HG03442 (cell line): ENCODE results near the gene PRORP.
"Not testable (repeated sequence)": the region's sequence is repeated elsewhere in the genome, so short reads cannot be mapped to it uniquely, and the experiment has no call there.

Experiments used
- ATAC-seq: cut with Tn5 transposase; IDR thresholded peaks from one replicate; pipeline ENCODE4 v1.9.1; 2021; ENCODE audit warnings: mild to moderate bottlenecking, moderate library complexity; ENCODE audit not compliant: unreplicated experiment

Gene PRORP

DNA sequence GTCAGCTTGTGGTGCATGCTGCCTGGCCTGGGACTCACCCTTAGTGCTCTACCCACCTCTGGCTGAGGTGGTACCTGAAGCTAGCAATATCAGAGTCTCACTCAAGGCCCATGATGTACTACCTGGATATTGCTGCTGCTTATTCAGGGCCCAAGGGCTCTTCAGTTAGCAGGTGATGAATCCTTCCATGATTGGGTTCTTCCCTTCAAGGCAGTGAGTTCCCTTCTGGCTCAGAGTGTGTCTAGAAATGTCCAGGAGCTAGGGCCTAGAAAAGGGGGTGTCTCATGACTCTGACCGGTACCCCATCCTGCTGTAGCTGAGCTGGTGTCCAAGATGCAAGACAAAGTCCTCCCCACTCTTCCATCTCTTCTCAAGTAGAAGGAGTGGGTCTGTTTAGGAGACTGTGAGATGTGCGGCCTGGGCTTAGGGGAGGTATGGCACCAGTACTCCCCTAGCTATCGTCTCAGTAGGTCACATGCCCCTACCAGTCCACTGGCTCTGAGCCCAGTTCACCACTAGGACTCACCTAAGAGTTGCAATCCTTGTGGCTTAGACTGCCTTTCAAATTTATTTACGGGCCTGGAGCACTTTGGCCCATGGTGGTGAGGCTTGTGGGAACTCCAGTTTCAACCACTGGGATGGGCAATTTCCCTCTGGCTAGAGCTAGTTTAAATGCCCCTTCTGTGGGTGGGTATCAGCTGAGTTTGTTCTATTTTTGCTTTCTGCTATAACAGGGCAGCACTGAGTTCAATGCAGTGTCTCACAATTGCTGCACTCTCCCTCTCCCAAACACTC, 12.2 kb downstream of the PRORP start:
- ATAC-seq, result no peak

GRCh38 chr14:35138585-35138984, 16.2 kb downstream of the PRORP start:
- no peak for ATAC-seq

DNA sequence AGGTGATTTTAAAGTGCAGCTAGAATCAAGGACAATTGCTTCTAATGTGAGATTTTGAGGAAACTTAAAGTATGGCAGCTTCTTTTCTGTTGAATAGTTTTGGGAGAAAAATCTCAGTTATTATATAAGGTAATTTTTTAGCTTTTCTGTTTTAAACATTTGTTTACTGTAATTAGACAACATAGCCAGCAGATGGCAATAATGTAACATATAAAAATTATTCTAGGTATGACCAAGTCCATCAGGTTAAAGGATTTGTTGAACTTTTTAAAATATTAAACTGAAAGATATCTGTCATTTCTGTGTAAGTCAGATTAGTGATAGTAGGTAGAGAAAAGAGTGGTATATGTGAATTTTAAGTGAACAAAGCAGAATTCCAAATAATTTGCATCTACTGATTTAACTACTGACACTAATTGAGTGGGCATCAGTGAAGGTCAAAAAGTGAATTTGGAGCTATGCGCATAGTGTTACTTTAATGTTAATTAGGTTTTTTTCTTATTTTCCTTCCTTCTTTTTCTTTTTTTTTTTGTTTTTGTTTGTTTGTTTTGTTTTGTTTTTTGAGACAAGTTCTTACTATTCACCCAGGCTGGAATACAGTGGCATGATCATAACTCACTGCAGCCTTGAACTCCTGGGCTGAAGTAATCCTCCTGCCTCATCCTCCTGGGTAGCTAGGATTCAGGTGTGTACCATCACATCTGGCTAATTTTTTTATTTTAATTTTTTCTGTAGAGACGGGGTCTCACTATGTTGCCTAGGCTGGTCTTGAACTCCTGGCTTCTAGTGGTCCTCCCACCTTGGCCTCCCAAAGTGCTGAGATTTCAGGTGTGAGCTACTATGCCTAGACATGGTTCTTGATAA, 18.6 kb downstream of the PRORP start:
- ATAC-seq, result no peak

- ATAC-seq, result no peak
These were observed 21.7 kb downstream of the PRORP start for GRCh38 chr14:35144029-35144428.

DNA sequence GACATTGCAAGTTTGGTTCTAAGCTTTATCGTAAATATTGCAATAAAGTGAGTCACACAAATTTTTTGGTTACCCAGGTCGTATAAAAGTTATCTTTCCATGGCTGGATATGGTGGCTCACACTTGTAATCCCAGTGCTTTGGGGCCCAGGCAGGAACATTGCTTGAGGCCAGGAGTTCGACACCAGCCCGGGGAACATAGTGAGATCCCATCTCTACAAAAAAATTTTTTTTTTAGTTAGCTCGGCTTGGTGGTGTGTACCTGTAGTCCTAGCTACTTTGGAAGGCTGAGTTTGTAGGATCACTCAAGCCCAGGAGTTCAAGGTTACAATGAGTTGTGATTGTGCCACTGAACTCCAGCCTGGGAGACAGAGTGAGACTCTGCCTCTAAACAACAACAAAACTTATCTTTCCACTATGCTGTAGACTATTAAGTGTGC, 24.4 kb downstream of the PRORP start:
- no peak for ATAC-seq

- no peak for ATAC-seq
These were observed 24.8 kb downstream of the PRORP start for GRCh38 chr14:35147186-35147585.

DNA sequence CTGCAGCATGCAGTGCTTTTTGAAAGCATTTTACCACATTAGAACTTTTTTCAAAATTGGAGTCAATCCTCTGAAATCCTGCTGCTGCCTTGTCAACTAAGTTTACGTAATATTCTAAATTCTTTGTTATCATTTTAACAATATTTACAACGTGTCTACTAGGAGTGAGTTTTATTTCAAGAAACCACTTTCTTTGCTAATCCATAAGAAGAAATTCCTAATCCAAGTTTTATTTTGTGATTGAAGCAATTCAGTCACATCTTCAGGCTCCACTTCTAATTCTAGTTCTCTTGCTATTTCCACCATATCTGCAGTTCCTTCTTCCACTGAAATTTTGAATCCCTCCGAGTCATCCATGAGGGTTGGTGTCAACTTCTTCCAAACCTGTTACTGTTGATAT, 25.4 kb downstream of the PRORP start:
- ATAC-seq, result no peak

- ATAC-seq, result no peak
These were observed 26.9 kb downstream of the PRORP start for GRCh38 chr14:35149239-35149638.

- ATAC-seq, result not testable (repeated sequence)
These were observed 30.2 kb downstream of the PRORP start for GRCh38 chr14:35152531-35152930.

GRCh38 chr14:35154016-35154415, 31.7 kb downstream of the PRORP start:
- ATAC-seq, result no peak

DNA sequence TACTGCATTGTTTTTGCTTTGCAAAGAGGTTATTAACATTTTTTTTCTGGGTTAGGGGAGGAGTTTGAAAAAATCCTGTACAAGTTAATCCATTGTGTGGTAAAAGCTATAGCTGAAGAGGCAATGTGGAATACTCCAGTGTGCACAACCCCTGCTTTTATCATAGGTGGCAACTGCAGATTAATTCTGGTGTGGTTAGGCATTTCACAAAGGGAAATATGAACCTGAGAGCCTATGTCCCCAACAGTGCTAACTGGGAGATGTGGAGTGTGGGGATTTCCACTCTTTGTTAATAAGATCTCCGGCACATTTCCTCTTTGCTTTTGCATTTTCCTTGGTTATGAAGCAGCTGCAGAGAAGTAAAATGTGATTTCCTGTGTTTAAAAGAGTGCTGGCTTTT, 33.6 kb downstream of the PRORP start:
- no peak for ATAC-seq

DNA sequence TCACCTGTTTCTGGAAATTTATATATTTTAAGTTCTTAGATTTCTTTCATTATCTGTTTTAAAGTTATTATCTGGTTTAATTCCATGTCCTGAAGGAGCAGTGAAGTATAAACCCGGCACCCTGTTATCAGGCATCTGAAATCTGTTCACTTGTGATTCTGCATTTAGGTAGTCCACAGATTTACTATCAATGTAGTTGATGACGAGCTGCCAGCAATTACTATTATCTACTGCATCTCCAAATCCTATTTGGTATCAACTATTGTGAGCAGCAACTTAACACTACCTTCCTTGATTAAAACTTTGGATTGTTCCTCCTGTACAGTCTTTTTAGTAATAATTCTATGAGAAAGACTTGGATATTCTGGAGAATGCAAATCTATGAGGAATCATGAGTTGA, 36.1 kb downstream of the PRORP start:
- ATAC-seq, result no peak

DNA sequence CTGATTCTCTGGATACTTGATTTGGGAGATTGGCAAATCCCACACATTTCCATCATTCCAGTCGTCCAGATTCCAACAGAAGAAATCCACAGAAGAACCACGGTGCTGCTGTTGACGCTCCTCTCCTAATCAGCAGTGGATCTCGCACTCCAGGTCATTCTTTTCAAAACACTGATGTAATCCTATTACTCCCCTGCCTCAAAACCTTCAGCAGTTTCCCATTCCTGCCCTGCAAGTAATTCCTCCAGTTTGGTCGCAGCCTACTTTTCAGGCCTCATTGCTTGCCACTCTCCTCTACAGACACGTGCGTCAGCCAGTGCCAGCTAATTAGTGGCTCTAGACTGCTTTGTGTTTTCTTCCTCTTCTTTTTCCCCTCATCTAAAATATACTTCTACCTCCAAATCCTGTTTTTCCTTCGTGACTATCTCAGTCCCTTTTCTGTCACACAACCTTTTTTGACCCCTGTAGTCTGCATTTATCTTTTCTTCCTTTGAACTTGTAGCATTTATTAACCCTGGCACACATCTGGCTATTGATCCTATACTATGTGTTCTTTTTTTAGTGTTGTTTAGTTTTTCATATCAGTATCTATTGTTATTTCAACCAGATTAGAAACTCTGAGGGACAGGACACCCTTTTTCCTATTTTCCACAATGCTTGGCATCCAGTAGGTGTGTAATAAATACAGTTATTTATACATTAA, 36.8 kb downstream of the PRORP start:
- ATAC-seq, result no peak

DNA sequence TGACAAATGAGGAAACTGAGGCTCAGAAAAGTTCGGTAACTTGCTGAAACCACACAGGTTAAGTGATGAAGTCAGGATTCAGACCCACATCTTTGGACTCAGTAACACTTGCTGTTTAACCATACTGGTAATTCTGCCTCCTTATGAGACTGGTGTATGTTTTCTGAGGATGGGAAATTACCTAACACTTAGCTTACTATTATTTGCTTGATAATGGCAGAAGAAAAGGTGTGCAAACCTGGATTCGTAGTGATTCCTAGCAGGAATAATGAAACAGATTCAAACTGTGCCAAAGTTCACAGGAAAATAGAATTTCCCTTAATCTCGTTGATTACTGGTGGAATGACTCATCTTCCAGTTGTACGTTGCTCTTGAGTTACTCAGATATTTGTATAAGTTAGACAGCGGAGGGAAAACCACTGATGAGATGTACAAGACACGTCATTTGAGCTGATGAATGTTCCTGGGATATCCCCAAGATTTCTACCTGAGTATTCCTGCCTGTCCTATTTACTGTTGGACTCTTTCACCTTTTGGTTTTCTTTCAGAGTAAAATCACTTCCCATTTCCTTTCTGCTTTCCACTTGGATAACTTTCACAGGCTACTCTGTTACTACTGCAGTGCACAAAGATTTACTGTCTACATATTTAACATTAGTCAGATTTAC, 37.5 kb downstream of the PRORP start:
- no peak for ATAC-seq

GRCh38 chr14:35161231-35161630, 38.9 kb downstream of the PRORP start:
- no peak for ATAC-seq

- ATAC-seq, result no peak
These were observed 41.0 kb downstream of the PRORP start for GRCh38 chr14:35163384-35163783.

DNA sequence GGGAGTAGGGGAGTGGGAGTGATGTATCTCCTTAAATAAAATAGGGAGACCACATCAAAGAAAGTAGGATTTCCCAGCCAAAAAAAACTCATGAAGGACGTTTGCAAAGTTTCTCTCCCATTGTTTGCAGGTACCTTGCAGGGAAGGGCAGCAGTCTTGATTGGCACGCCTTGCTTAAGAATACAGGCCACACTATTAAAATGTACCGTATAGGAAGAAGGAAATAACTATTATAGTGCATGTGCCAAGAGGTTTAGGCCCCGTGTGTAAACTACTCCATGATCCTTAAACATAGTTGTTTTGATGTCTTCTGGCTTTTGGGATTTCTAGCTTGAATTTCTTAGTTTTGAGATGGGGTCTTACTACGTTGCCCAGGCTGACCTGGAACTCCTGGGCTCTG, 42.5 kb downstream of the PRORP start:
- no peak for ATAC-seq

- no peak for ATAC-seq
These were observed 45.1 kb downstream of the PRORP start for GRCh38 chr14:35167496-35167895.
